Measurements from ENCODE around the gene ELOVL7. TPM values are rescaled to one million over a fixed set of nuclear protein-coding genes. Genes with fewer than 3 reads are reported as not detected.

ELOVL7 gene
- 10 to 100 TPM; 41.5 to 96.9 (median 69.8) TPM for total RNA-seq

GRCh38 chr5:60843936-60844905, at the start of gene ELOVL7:
ELOVL7 (minus strand) TSS chr5:60844269; CDS start chr5:60787397, 56,872 bp downstream.
- DNase-seq (ENCODE audit: low spot score in 2 of 2) = peak in 1 of 2 donors; percentile 40
- TF ChIP-seq POLR2A (IDR thresholded peaks at IDR 0.05) (no peak), CTCF (IDR thresholded peaks at IDR 0.05) (no peak)
- 1 to 2% methylated on average over 11 to 38 of the region's 87 CpGs for WGBS, 2 donors
- intact Hi-C loops (cut with DNase I; ENCODE audit: low total_unique reads) = no loop called here
- H3K4me3 ChIP-seq (ENCODE audit: low read depth, poor library complexity, severe bottlenecking) = peak within 1 kb of the TSS; percentile 75

- no peak for DNase-seq (ENCODE audit: low spot score in 2 of 2)
- WGBS, 2 donors = 96 to 97% methylated on average over 13 of the region's 13 CpGs
- intact Hi-C loops (cut with DNase I; ENCODE audit: low total_unique reads) = no loop called here
- TF ChIP-seq CTCF (IDR thresholded peaks at IDR 0.05) (no peak), POLR2A (IDR thresholded peaks at IDR 0.05) (no peak)
- H3K4me3 ChIP-seq (ENCODE audit: low read depth, poor library complexity, severe bottlenecking) = no peak overlapping the region
These were observed 49.5 kb upstream of the ELOVL7 start for GRCh38 chr5:60893521-60893920.

DNA sequence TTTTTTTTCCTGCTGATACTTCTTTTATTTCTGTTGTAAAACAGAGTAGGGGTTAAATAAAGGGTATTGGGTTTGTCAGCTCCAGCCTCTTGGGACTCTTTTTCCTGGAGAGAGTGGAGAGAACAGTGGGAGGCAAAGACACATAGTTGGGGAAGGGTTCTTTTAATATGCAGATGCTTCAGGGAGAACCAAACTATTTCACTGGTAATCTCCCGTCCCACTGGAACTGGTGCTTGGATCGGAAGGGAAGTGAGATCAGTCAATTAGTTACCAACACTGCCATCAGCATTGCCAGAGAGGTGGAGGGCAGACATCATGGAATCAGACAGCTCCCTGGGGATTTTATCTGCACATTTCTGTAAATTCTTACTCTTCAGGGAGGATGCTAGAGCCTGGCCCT, 47.6 kb upstream of the ELOVL7 start:
- WGBS, 2 donors = 87 to 96% methylated on average over 2 of the region's 2 CpGs
- intact Hi-C loops (cut with DNase I; ENCODE audit: low total_unique reads) = no loop called here
- H3K4me3 ChIP-seq (ENCODE audit: low read depth, poor library complexity, severe bottlenecking) = no peak overlapping the region
- DNase-seq (ENCODE audit: low spot score in 2 of 2) = no peak
- no peak for TF ChIP-seq CTCF (IDR thresholded peaks at IDR 0.05)

DNA sequence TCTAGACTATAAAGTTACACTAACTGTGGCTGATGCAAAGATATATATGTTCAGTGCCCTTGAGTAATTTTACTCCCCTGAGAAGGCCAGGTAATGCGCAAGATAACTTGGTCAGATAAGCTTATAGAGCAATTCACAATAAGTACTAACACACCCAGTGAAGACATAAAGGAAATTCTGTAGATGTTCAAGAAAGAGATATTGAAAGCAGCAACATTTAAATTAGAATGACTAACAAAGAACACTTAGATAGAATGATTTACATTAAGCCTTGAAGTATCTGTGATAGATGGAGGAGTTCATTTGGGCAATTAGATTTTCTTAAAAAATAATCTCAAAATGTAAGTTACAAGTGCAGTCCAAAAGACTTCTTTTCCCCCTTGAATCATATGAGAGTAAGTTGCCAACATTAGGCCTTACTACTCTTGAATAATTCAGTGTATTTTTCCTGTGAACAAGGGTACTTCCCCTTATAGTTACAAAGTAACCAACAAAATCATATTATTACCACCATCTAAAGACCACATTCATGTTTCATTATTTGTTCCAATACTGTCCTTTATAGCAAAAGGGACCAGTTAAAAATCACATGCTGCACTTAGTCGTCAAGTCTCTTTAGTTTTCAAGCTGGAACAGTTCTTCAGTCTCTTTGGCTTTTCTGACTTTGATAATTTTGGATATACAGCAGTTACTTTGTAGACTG, 44.4 kb upstream of the ELOVL7 start:
- no peak overlapping the region for H3K4me3 ChIP-seq (ENCODE audit: low read depth, poor library complexity, severe bottlenecking)
- 87 to 88% methylated on average over 2 of the region's 2 CpGs for WGBS, 2 donors

DNA sequence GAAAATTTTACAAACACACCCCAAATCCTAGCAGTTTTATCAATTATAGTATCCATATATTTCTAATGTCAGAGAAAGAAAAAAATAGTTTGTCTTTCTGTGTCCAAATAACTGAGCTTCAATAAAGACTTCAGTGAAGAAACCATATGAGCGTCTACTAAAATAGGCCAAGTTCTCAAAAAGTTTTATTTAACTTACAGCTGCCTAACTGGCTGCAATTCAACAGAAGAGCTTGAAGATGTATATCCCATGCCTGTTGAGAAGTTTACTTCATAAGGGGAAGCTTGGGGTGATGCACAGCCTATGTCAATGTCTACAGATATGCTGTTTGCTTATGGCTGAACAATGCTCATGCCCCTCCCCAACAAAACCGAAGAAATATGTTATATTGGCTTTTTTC, 43.7 kb upstream of the ELOVL7 start:
- DNase-seq (ENCODE audit: low spot score in 2 of 2) = no peak
- intact Hi-C loops (cut with DNase I; ENCODE audit: low total_unique reads) = no loop called here
- no peak overlapping the region for H3K4me3 ChIP-seq (ENCODE audit: low read depth, poor library complexity, severe bottlenecking)
- 88 to 89% methylated on average over 2 of the region's 2 CpGs for WGBS, 2 donors
- no peak for TF ChIP-seq CTCF (IDR thresholded peaks at IDR 0.05)
- TF ChIP-seq POLR2A (IDR thresholded peaks at IDR 0.05) = no peak

More for the DNA sequence above, 44.4 kb upstream of the ELOVL7 start:
- TF ChIP-seq POLR2A (IDR thresholded peaks at IDR 0.05) (no peak), CTCF (IDR thresholded peaks at IDR 0.05) (no peak)
- intact Hi-C loops (cut with DNase I; ENCODE audit: low total_unique reads) = no loop called here
- no peak for DNase-seq (ENCODE audit: low spot score in 2 of 2)
